Measurements from ENCODE around the gene REPIN1. TPM values are rescaled to one million over a fixed set of nuclear protein-coding genes. Genes with fewer than 3 reads are reported as not detected.
A peak's percentile ranks its signal among the peaks of the same experiment; 100 is the strongest.

Gene REPIN1
- total and polyA plus RNA-seq, 9 of the 15 experiments (the other 6 are each of a cell fraction or from before 2014, with no cell fraction given): 8.1 to 283 (median 94.3) TPM

- TF ChIP-seq, protein P1, sequence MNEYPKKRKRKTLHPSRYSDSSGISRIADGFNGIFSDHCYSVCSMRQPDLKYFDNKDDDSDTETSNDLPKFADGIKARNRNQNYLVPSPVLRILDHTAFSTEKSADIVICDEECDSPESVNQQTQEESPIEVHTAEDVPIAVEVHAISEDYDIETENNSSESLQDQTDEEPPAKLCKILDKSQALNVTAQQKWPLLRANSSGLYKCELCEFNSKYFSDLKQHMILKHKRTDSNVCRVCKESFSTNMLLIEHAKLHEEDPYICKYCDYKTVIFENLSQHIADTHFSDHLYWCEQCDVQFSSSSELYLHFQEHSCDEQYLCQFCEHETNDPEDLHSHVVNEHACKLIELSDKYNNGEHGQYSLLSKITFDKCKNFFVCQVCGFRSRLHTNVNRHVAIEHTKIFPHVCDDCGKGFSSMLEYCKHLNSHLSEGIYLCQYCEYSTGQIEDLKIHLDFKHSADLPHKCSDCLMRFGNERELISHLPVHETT (CRISPR knock-in tag; conservative IDR thresholded peaks at IDR 0.05 in 1 of 2, IDR thresholded peaks at IDR 0.05 in 1 of 2): peak; percentile 89 to 97; a peak in 3 of 4 replicates
- TF ChIP-seq ZNF436 (CRISPR knock-in tag; IDR thresholded peaks at IDR 0.05): no peak
- no peak for TF ChIP-seq ZNF507 (tag; conservative IDR thresholded peaks at IDR 0.05)
- TF ChIP-seq, protein P2, sequence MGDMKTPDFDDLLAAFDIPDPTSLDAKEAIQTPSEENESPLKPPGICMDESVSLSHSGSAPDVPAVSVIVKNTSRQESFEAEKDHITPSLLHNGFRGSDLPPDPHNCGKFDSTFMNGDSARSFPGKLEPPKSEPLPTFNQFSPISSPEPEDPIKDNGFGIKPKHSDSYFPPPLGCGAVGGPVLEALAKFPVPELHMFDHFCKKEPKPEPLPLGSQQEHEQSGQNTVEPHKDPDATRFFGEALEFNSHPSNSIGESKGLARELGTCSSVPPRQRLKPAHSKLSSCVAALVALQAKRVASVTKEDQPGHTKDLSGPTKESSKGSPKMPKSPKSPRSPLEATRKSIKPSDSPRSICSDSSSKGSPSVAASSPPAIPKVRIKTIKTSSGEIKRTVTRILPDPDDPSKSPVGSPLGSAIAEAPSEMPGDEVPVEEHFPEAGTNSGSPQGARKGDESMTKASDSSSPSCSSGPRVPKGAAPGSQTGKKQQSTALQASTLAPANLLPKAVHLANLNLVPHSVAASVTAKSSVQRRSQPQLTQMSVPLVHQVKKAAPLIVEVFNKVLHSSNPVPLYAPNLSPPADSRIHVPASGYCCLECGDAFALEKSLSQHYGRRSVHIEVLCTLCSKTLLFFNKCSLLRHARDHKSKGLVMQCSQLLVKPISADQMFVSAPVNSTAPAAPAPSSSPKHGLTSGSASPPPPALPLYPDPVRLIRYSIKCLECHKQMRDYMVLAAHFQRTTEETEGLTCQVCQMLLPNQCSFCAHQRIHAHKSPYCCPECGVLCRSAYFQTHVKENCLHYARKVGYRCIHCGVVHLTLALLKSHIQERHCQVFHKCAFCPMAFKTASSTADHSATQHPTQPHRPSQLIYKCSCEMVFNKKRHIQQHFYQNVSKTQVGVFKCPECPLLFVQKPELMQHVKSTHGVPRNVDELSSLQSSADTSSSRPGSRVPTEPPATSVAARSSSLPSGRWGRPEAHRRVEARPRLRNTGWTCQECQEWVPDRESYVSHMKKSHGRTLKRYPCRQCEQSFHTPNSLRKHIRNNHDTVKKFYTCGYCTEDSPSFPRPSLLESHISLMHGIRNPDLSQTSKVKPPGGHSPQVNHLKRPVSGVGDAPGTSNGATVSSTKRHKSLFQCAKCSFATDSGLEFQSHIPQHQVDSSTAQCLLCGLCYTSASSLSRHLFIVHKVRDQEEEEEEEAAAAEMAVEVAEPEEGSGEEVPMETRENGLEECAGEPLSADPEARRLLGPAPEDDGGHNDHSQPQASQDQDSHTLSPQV (IDR thresholded peaks at IDR 0.05): peak; percentile 82
- peak; percentile 96 for TF ChIP-seq FUS (optimal IDR thresholded peaks at IDR 0.05; ENCODE audit: low read depth, low read length)
- TF ChIP-seq HNRNPUL1 (IDR thresholded peaks at IDR 0.05; ENCODE audit: low read length): no peak
- TF ChIP-seq MGA (IDR thresholded peaks at IDR 0.05): no peak; the same call in 1 of the 2 replicates
- no peak for TF ChIP-seq POLR2B (IDR thresholded peaks at IDR 0.05; ENCODE audit: low read depth, partially characterized antibody)
- TF ChIP-seq RBM22 (IDR thresholded peaks at IDR 0.05; ENCODE audit: low read depth, low read length, poor library complexity, severe bottlenecking): peak; percentile 74
Measured at GRCh38 chr7:150404805-150405583, 36.4 kb downstream of the REPIN1 start (continued).

All from K562 (cell line).